RWPE2 (cell line): ENCODE data around the gene MMP7.

ENCODE experiments used
- ATAC-seq: fragments of 200-7000 bp; cut with Tn5 transposase; 3 replicates; pipeline ENCODE4 v1.9.1; 2021; ENCODE audit warnings: low read depth
- DNase-seq: peaks from one replicate; pipeline ENCODE4 v3.0.0-alpha.2; 2020; ENCODE audit warnings: low spot score
- H3K27ac ChIP-seq: fragments of 450-650 bp; 2 replicates; pipeline ENCODE4 v1.5.1; 2017; ENCODE audit warnings: mild to moderate bottlenecking; ENCODE audit not compliant: poor library complexity, severe bottlenecking
- H3K27me3 ChIP-seq: fragments of 250-450 bp; sonication (Bioruptor Pico); 2 replicates; pipeline ENCODE4 v1.5.1; 2021; ENCODE audit warnings: mild to moderate bottlenecking, moderate library complexity; ENCODE audit not compliant: insufficient read depth, poor library complexity, severe bottlenecking
- H3K36me3 ChIP-seq: fragments of 250-450 bp; sonication (Bioruptor Pico); 2 replicates; pipeline ENCODE4 v1.5.1; 2020; ENCODE audit warnings: low read depth, mild to moderate bottlenecking, moderate library complexity
- H3K4me1 ChIP-seq: fragments of 250-450 bp; sonication (Bioruptor Pico); 2 replicates; pipeline ENCODE4 v1.5.1; 2021; ENCODE audit warnings: mild to moderate bottlenecking, moderate library complexity; ENCODE audit not compliant: insufficient read depth, poor library complexity, severe bottlenecking
- H3K4me3 ChIP-seq: fragments of 250-450 bp; sonication (Bioruptor Pico); 2 replicates; pipeline ENCODE4 v1.5.1; 2021; ENCODE audit warnings: mild to moderate bottlenecking, moderate library complexity; ENCODE audit not compliant: severe bottlenecking
- H3K9me3 ChIP-seq: fragments of 250-450 bp; sonication (Bioruptor Pico); 2 replicates; pipeline ENCODE4 v1.5.1; 2021; ENCODE audit warnings: mild to moderate bottlenecking, moderate library complexity; ENCODE audit not compliant: severe bottlenecking
- TF ChIP-seq, protein P1 (sequence below): fragments of 450-650 bp; IDR thresholded peaks from one replicate; pipeline ENCODE4 v1.5.1; 2017; ENCODE audit warnings: mild to moderate bottlenecking, moderate library complexity; ENCODE audit not compliant: poor library complexity, severe bottlenecking

MMP7 gene

GRCh38 chr11:102534261-102534872, 3.8 kb upstream of the MMP7 start:
- no peaks in the 10 kb centered on the region for H3K4me1 ChIP-seq
- H3K36me3 ChIP-seq, result no peaks in the 10 kb centered on the region
- TF ChIP-seq, protein P1, sequence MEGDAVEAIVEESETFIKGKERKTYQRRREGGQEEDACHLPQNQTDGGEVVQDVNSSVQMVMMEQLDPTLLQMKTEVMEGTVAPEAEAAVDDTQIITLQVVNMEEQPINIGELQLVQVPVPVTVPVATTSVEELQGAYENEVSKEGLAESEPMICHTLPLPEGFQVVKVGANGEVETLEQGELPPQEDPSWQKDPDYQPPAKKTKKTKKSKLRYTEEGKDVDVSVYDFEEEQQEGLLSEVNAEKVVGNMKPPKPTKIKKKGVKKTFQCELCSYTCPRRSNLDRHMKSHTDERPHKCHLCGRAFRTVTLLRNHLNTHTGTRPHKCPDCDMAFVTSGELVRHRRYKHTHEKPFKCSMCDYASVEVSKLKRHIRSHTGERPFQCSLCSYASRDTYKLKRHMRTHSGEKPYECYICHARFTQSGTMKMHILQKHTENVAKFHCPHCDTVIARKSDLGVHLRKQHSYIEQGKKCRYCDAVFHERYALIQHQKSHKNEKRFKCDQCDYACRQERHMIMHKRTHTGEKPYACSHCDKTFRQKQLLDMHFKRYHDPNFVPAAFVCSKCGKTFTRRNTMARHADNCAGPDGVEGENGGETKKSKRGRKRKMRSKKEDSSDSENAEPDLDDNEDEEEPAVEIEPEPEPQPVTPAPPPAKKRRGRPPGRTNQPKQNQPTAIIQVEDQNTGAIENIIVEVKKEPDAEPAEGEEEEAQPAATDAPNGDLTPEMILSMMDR, result peak; percentile 18
- no peak overlapping the region for H3K4me3 ChIP-seq
- H3K27me3 ChIP-seq, result no peaks in the 10 kb centered on the region
- no peak for ATAC-seq
- no peak overlapping the region for H3K27ac ChIP-seq
- no peaks in the 10 kb centered on the region for H3K9me3 ChIP-seq
- DNase-seq, result no peak

GRCh38 chr11:102528618-102529017, 1.9 kb downstream of the MMP7 start:
- Histone ChIP-seq H3K4me3 (no peak overlapping the region), H3K36me3 (no peaks in the 10 kb centered on the region), H3K4me1 (peaks cover 5% of the 10 kb centered on the region), H3K9me3 (no peaks in the 10 kb centered on the region), H3K27me3 (no peaks in the 10 kb centered on the region), H3K27ac (no peak overlapping the region)
- ATAC-seq (peak; percentile 14; the same call in 1 of the 3 replicates), DNase-seq (no peak)
- TF ChIP-seq, protein P1, result no peak

DNA sequence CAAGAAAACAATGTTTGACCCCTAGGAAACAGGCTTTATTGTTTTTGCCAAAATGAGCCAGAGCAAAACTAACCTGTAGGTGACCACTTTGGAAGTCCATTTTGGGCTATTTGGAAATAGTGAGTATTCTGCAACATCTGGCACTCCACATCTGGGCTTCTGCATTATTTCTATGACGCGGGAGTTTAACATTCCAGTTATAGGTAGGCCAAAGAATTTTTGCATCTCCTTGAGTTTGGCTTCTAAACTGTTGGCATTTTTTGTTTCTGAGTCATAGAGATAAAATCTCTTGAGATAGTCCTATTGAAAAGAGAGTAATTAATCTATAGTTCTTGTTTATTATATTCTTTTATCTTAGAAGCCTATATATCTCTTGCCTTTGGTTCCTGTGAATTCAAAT, 2.9 kb downstream of the MMP7 start:
- H3K9me3 ChIP-seq, result no peaks in the 10 kb centered on the region
- no peaks in the 10 kb centered on the region for H3K27me3 ChIP-seq
- TF ChIP-seq, protein P1, result no peak
- H3K36me3 ChIP-seq, result no peaks in the 10 kb centered on the region
- DNase-seq (no peak), ATAC-seq (0 out of 3 replicates have a peak, but pooled peaks have one; percentile 10)
- H3K27ac ChIP-seq, result no peak overlapping the region
- H3K4me1 ChIP-seq, result peaks cover 5% of the 10 kb centered on the region
- no peak overlapping the region for H3K4me3 ChIP-seq

DNA sequence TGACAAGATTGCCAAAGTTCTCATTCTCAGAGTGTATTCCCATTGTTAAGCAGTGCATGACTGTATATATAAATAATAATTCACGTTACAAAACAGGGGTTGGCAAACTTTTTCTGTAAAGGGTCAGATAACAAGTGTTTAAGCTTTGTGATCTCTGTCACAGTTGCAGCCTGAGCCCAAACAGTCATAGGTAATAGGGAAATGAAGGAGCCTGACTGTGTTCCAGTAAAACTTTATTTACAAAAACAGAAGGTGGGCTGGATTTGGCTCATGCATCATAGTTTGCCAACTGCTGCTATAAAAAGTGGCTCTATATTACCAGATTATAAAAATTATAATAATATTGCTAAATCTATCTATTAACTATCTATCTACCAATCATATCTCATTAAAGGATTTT, 3.5 kb downstream of the MMP7 start:
- ATAC-seq (no peak), DNase-seq (no peak)
- no peaks in the 10 kb centered on the region for H3K9me3 ChIP-seq
- H3K4me3 ChIP-seq, result no peak overlapping the region
- peaks cover 5% of the 10 kb centered on the region for H3K4me1 ChIP-seq
- no peaks in the 10 kb centered on the region for H3K36me3 ChIP-seq
- H3K27me3 ChIP-seq, result no peaks in the 10 kb centered on the region
- TF ChIP-seq, protein P1, result no peak
- H3K27ac ChIP-seq, result no peak overlapping the region

- no peak for ATAC-seq
- Histone ChIP-seq H3K27ac (no peak overlapping the region), H3K36me3 (no peaks in the 10 kb centered on the region), H3K4me3 (no peak overlapping the region), H3K9me3 (no peaks in the 10 kb centered on the region), H3K27me3 (no peaks in the 10 kb centered on the region), H3K4me1 (peaks cover 5% of the 10 kb centered on the region)
- no peak for DNase-seq
- TF ChIP-seq, protein P1, result no peak
Observed at GRCh38 chr11:102523887-102524286, 6.7 kb downstream of the MMP7 start.
